HG03439 (cell line): ENCODE results near the gene UTP3.
"Not testable (repeated sequence)": the region's sequence is repeated elsewhere in the genome, so short reads cannot be mapped to it uniquely, and the experiment has no call there.

Experiments
- ATAC-seq: cut with Tn5 transposase; IDR thresholded peaks from one replicate; pipeline ENCODE4 v1.9.1; 2021; ENCODE audit warnings: mild to moderate bottlenecking, moderate library complexity; ENCODE audit not compliant: unreplicated experiment

Gene UTP3

GRCh38 chr4:70682142-70682541, 6.2 kb upstream of the UTP3 start:
- not testable (repeated sequence) for ATAC-seq

GRCh38 chr4:70687392-70687791, 940 bp upstream of the UTP3 start:
- no peak for ATAC-seq

- peak; percentile 1 for ATAC-seq
These were observed 481 bp downstream of the UTP3 start for GRCh38 chr4:70688795-70689231.

GRCh38 chr4:70691661-70692060, 3.3 kb downstream of the UTP3 start:
- no peak for ATAC-seq

GRCh38 chr4:70694633-70695032, 6.3 kb downstream of the UTP3 start:
- ATAC-seq = not testable (repeated sequence)

GRCh38 chr4:70698435-70698834, 10.1 kb downstream of the UTP3 start:
- not testable (repeated sequence) for ATAC-seq

GRCh38 chr4:70700712-70701111, 12.4 kb downstream of the UTP3 start:
- no peak for ATAC-seq

- no peak for ATAC-seq
These were observed 12.9 kb downstream of the UTP3 start for GRCh38 chr4:70701271-70701670.

- not testable (repeated sequence) for ATAC-seq
These were observed 14.3 kb downstream of the UTP3 start for GRCh38 chr4:70702592-70702991.

GRCh38 chr4:70703619-70704214, 15.4 kb downstream of the UTP3 start:
- no peak for ATAC-seq

- peak; percentile 65 for ATAC-seq
These were observed 16.0 kb downstream of the UTP3 start for GRCh38 chr4:70704215-70704930.

GRCh38 chr4:70704931-70705182, 16.5 kb downstream of the UTP3 start:
- ATAC-seq = peak; percentile 41

- peak; percentile 61 for ATAC-seq
These were observed 17.1 kb downstream of the UTP3 start for GRCh38 chr4:70705183-70706043.

GRCh38 chr4:70706044-70706461, 17.7 kb downstream of the UTP3 start:
- no peak for ATAC-seq

GRCh38 chr4:70706516-70706915, 18.2 kb downstream of the UTP3 start:
- ATAC-seq = no peak

- ATAC-seq = no peak
These were observed 21.4 kb downstream of the UTP3 start for GRCh38 chr4:70709611-70710205.

- no peak for ATAC-seq
These were observed 23.3 kb downstream of the UTP3 start for GRCh38 chr4:70711599-70711998.

- ATAC-seq = no peak
These were observed 23.8 kb downstream of the UTP3 start for GRCh38 chr4:70712150-70712549.

GRCh38 chr4:70712604-70713452, 24.5 kb downstream of the UTP3 start:
- no peak for ATAC-seq

- peak; percentile 26 for ATAC-seq
These were observed 25.2 kb downstream of the UTP3 start for GRCh38 chr4:70713453-70714078.
